Gastrocnemius medialis (tissue), 4 donors: ENCODE results near the gene XYLT2. TPM values are rescaled to one million over a fixed set of nuclear protein-coding genes. Genes with fewer than 3 reads are reported as not detected.

ENCODE experiments used
- ATAC-seq, 2 donors: fragments of 150-250 bp; one replicate each; pipeline ENCODE4 v1.9.1; 2016
- DNase-seq, 2 donors: peaks; one replicate each; pipeline ENCODE4 v3.0.0-alpha.2; 2019
- H3K27ac ChIP-seq, 4 donors: fragments of 200-600 bp; sonication (generic); 1 replicate in 1 of 4; 2 replicates in 3 of 4; pipeline ENCODE4 v1.5.1; 2016 to 2018; ENCODE audit warnings: mild to moderate bottlenecking in 2 of 4, moderate library complexity in 1 of 4
- H3K27me3 ChIP-seq, 3 donors: fragments of 200-600 bp; sonication (generic) in 2 of 3; 1 replicate in 1 of 3; 2 replicates in 2 of 3; pipeline versions ENCODE4 v1.5.1 to v1.6.0; 2016 to 2019; ENCODE audit warnings: mild to moderate bottlenecking in 1 of 3, moderate library complexity in 1 of 3
- H3K36me3 ChIP-seq, 2 donors: fragments of 200-600 bp; sonication (generic) in 1 of 2; one replicate each; pipeline ENCODE4 v1.5.1; 2017 to 2018
- H3K4me1 ChIP-seq, 2 donors: fragments of 200-600 bp; sonication (generic) in 1 of 2; one replicate each; pipeline ENCODE4 v1.5.1; 2016 to 2017; ENCODE audit warnings: mild to moderate bottlenecking in 2 of 2
- H3K4me3 ChIP-seq, 4 donors: fragments of 200-600 bp; sonication (generic) in 3 of 4; 1 replicate in 1 of 4; 2 replicates in 3 of 4; pipeline ENCODE4 v1.5.1; 2016 to 2019; ENCODE audit warnings: mild to moderate bottlenecking in 2 of 4
- H3K9me3 ChIP-seq, 3 donors: fragments of 200-600 bp; sonication (generic) in 2 of 3; 1 replicate in 1 of 3; 2 replicates in 2 of 3; pipeline ENCODE4 v1.5.1; 2016 to 2019
- CTCF ChIP-seq, 5 experiments: fragments of 450-650 bp in 3 of 5; fragments of 200-600 bp in 2 of 5; sonication (generic) in 2 of 5; IDR thresholded peaks in 4 of 5; conservative IDR thresholded peaks in 1 of 5; 1 replicate in 4 of 5; 2 replicates in 1 of 5; pipeline ENCODE4 v1.5.1; 2016 to 2019; ENCODE audit warnings: antibody characterized with exemption in 5 of 5, mild to moderate bottlenecking in 3 of 5, moderate library complexity in 3 of 5
- POLR2A ChIP-seq, 2 donors: fragments of 450-650 bp; IDR thresholded peaks; one replicate each; pipeline ENCODE4 v1.6.1; 2017; ENCODE audit warnings: antibody characterized with exemption in 2 of 2, mild to moderate bottlenecking in 2 of 2, moderate library complexity in 2 of 2
- in situ Hi-C, 4 donors: fragments of 200-750 bp; cut with MboI; loops; one replicate each; pipeline versions ENCODE4 v1.15.0 to v1.8.0; 2017; ENCODE audit warnings: low sequenced_read_pairs in 4 of 4
- intact Hi-C: fragments of 100-400 bp; cut with DNase I; formaldehyde crosslinking; loops from one replicate; pipeline ENCODE4 v1.15.1; 2023; ENCODE audit warnings: low total_unique reads
- total RNA-seq, 4 donors: library from RNA; depleted of rRNA; stranded (reverse); fragments of >200 nt; gene quantifications; one replicate each; pipeline versions ENCODE4 v1.1.0 to v1.2.3, GENCODE V29; 2016

The XYLT2 gene
- total RNA-seq, 4 donors from 2014 or later, result 7.9 to 12.6 (median 9.8) TPM

GRCh38 chr17:50386510-50386909 is 40.6 kb downstream of the XYLT2 start:
- peaks cover 3 to 99% of the 10 kb centered on the region in 2 donors for H3K36me3 ChIP-seq
- H3K4me1 ChIP-seq, result peaks cover 6 to 9% of the 10 kb centered on the region in 2 donors
- no peak overlapping the region for H3K27ac ChIP-seq
- ATAC-seq, result no peak
- H3K4me3 ChIP-seq, result no peak overlapping the region
- in situ Hi-C loops, result loop anchor here in 1 of 4 donors (25.0 kb wide), 1 partner anchor 101 kb away; the partner anchor contains the start of gene RSAD1
- H3K27me3 ChIP-seq, result no peaks in the 10 kb centered on the region
- TF ChIP-seq POLR2A (IDR thresholded peaks at IDR 0.05) (no peak), CTCF (IDR thresholded peaks at IDR 0.05 in 4 of 5, conservative IDR thresholded peaks at IDR 0.05 in 1 of 5) (no peak)
- no peaks in the 10 kb centered on the region for H3K9me3 ChIP-seq
- intact Hi-C loops, result no loop called here
- no peak for DNase-seq

- ATAC-seq (no peak), DNase-seq (no peak)
- Histone ChIP-seq H3K36me3 (peaks cover 3 to 99% of the 10 kb centered on the region in 2 donors), H3K9me3 (no peaks in the 10 kb centered on the region), H3K27me3 (no peaks in the 10 kb centered on the region), H3K27ac (no peak overlapping the region), H3K4me3 (no peak overlapping the region), H3K4me1 (no peaks in the 10 kb centered on the region)
- intact Hi-C loops (no loop called here), in situ Hi-C loops (loop anchor here in 1 of 4 donors (25.0 kb wide), 1 partner anchor 99 kb away; the partner anchor contains the start of gene RSAD1)
- TF ChIP-seq CTCF (IDR thresholded peaks at IDR 0.05 in 4 of 5, conservative IDR thresholded peaks at IDR 0.05 in 1 of 5), result no peak
- no peak for TF ChIP-seq POLR2A (IDR thresholded peaks at IDR 0.05)
Observed at GRCh38 chr17:50388728-50389127, 42.8 kb downstream of the XYLT2 start.

GRCh38 chr17:50389534-50389933 is 43.6 kb downstream of the XYLT2 start:
- DNase-seq (no peak), ATAC-seq (no peak)
- no peak for TF ChIP-seq POLR2A (IDR thresholded peaks at IDR 0.05)
- in situ Hi-C loops, result loop anchor here in 1 of 4 donors (25.0 kb wide), 1 partner anchor 98 kb away; the partner anchor contains the start of gene RSAD1
- intact Hi-C loops, result no loop called here
- no peaks in the 10 kb centered on the region for H3K9me3 ChIP-seq
- peaks cover 3 to 99% of the 10 kb centered on the region in 2 donors for H3K36me3 ChIP-seq
- H3K4me1 ChIP-seq, result no peaks in the 10 kb centered on the region
- H3K27ac ChIP-seq, result no peak overlapping the region
- H3K27me3 ChIP-seq, result no peaks in the 10 kb centered on the region
- no peak overlapping the region for H3K4me3 ChIP-seq

- DNase-seq (no peak), ATAC-seq (no peak)
- H3K27ac ChIP-seq, result no peak overlapping the region
- TF ChIP-seq CTCF (IDR thresholded peaks at IDR 0.05 in 4 of 5, conservative IDR thresholded peaks at IDR 0.05 in 1 of 5) (no peak), POLR2A (IDR thresholded peaks at IDR 0.05) (no peak)
- H3K9me3 ChIP-seq, result no peaks in the 10 kb centered on the region
- peaks cover 15 to 17% of the 10 kb centered on the region in 2 donors for H3K4me1 ChIP-seq
- in situ Hi-C loops (loop anchor here in 1 of 4 donors (25.0 kb wide), 1 partner anchor 95 kb away; the partner anchor contains the start of gene RSAD1), intact Hi-C loops (no loop called here)
- H3K4me3 ChIP-seq, result no peak overlapping the region
- H3K36me3 ChIP-seq, result peaks cover 3 to 73% of the 10 kb centered on the region in 2 donors
- H3K27me3 ChIP-seq, result no peaks in the 10 kb centered on the region
Observed at GRCh38 chr17:50392621-50393020, 46.7 kb downstream of the XYLT2 start.

DNA sequence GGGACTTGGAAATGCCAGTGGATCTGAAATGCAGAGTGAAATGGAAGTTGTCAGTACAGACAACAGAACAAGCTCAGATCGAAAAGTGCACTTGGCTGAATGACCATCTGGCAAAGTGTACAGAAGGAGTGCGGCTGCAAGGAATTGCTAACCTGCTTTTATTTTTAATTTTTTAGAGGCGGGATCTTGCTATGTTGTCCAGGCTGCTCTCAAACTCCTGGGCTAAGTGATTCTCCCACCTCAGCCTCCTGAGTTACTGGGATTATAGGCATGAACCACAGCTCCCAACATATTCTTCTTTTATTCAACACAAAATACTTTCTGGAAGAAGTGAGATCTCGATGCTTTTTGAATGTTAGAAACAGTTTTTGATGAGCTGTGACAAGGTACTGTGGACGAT is 47.8 kb downstream of the XYLT2 start:
- Histone ChIP-seq H3K27ac (no peak overlapping the region), H3K9me3 (no peaks in the 10 kb centered on the region), H3K4me3 (no peak overlapping the region), H3K4me1 (peaks cover 15 to 17% of the 10 kb centered on the region in 2 donors), H3K36me3 (peaks cover 3 to 63% of the 10 kb centered on the region in 2 donors), H3K27me3 (no peaks in the 10 kb centered on the region)
- ATAC-seq (no peak), DNase-seq (no peak)
- in situ Hi-C loops, result loop anchor here in 1 of 4 donors (25.0 kb wide), 1 partner anchor 94 kb away; the partner anchor contains the start of gene RSAD1
- intact Hi-C loops, result no loop called here
- TF ChIP-seq POLR2A (IDR thresholded peaks at IDR 0.05), result no peak
- TF ChIP-seq CTCF (IDR thresholded peaks at IDR 0.05 in 4 of 5, conservative IDR thresholded peaks at IDR 0.05 in 1 of 5), result no peak
